Measurements from ENCODE around the gene ANGPTL7.

DNA sequence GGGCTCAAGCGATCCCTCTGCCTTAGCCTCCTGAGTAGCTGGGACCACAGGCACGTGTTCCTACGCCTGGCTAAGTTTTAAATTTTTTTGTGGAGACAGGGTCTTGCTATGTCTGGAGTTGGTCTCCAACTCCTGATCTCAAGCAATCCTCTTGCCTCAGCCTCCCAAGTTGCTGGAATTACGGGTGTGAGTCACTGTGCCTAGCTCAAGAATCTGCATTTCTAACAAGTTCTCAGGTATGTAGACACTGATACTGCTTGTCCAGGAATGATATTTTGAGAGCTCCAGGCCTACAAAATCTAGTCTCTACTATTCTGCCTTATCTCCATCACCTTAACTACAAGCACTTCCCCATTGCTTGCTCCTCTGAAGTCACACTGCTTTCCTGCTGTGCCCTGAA, 22.3 kb downstream of the ANGPTL7 start:
- no peak for TF ChIP-seq REST (IDR thresholded peaks at IDR 0.05; ENCODE audit: insufficient read depth in 1 of 2, low read depth in 2 of 2, low read length in 2 of 2)
- no peak for TF ChIP-seq POLR2AphosphoS5 (IDR thresholded peaks at IDR 0.05; ENCODE audit: low read depth, low read length)
- no peak for TF ChIP-seq SIN3A (IDR thresholded peaks at IDR 0.05; ENCODE audit: borderline replicate concordance, insufficient read depth, low read length)
- no peak for TF ChIP-seq TAF1 (IDR thresholded peaks at IDR 0.05; ENCODE audit: borderline replicate concordance, insufficient read depth, low read length)
- TF ChIP-seq FOXP2 (optimal IDR thresholded peaks at IDR 0.05; ENCODE audit: borderline replicate concordance, extremely low read depth, extremely low read length, insufficient read depth), result no peak
